KG1 (cell line): Measurements from ENCODE around the gene GABRG3.
"Not testable (repeated sequence)": the region's sequence is repeated elsewhere in the genome, so short reads cannot be mapped to it uniquely, and the experiment has no call there.

Experiments
- DNase-seq: peaks from one replicate; lab custom pipeline; 2025; lab: John Stamatoyannopoulos, UW

GABRG3 gene

DNA sequence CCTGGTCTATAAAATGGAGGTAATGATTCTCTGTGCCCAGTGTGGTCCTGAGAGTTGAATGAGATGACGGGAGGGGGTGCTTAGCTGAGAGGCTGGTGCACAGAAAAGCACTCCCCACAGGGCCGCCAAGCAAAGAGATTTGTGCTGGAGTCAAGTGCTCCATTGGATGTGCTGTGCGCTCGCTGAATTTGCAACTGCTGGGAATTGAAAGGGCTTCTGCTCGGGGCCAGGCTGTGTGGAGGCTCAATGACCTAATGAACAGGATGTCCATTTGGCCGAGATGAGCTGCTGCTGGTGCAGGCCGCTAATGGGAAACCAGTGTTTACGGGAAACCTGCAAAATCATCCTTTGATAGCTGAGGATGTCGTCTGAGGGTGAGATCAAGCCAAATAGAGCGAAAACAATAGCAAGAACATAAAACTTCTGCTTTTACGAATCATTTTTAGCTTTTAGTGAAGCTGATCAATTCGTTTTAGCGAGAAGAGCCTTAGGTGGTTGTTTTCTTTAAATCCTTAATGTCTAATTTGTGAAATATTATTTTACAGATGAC, 211.7 kb downstream of the GABRG3 start:
- no peak for DNase-seq

DNA sequence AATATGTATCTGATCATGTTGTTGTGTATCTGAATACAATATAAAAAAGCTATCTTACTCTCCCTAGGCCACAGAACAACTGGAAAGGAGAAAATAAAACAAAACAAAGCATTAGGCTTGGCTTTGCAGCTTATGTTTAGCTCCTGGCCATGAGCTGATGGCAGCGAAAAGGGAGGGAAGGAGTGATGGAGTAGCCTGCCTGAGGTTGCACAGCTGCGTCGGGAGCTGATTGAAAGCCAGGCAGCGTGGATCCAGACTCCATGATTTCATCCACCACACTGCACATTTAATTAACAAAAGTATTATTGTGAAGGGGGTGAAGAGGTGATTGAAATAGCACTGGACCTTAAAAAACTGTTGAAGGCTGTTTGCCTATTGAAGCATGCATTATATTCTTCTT, 212.2 kb downstream of the GABRG3 start:
- DNase-seq = no peak

DNA sequence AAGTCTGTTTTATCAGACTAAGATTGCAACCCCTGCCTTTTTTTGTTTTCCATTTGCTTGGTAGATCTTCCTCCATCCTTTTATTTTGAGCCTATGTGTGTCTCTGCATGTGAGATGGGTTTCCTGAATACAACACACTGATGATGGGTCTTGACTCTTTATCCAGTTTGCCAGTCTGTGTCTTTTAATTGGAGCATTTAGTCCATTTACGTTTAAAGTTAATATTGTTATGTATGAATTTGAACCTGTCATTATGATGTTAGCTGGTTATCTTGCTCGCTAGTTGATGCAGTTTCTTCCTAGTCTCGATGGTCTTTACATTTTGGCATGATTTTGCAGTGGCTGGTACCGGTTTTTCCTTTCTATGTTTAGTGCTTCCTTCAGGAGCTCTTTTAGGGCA, 220.5 kb downstream of the GABRG3 start:
- not testable (repeated sequence) for DNase-seq

DNA sequence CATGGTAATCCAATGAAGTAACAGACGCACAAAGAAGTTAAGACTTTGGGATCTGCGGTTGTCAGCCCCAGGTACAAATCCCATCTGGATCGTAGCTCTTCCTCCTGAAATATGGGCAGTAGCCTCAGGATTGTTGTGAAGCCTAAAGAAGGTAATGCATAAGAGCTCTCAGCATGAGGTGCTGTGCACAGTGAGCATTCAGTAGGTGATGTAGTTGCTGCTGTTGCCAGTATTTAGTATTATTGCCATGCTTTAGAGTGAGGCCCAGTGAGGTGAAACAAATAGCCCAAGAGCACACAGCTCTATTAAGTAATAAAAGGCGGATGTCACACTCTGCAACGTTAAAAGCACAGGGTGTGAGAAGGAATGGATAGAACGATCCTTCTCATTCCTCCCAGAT, 225.7 kb downstream of the GABRG3 start:
- DNase-seq = no peak

DNA sequence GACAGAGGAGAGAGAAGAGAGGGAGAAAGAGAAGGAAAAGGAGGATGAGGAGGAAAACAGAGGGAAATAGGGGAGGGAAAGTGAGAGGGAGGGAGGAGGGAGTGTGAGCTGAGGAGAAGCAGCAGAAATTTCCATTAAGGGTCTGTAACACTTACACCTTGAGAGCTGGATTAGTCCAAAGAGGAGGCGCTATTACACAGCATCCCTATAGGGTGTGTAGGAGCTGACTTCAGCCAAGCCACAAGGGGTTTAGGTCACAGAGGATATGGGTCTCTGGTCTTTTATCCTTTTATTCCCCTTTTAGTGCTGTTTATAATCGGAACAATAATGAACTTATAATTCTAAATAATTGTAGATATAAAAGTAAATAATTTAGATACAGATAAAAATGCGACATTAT, 230.4 kb downstream of the GABRG3 start:
- no peak for DNase-seq

DNA sequence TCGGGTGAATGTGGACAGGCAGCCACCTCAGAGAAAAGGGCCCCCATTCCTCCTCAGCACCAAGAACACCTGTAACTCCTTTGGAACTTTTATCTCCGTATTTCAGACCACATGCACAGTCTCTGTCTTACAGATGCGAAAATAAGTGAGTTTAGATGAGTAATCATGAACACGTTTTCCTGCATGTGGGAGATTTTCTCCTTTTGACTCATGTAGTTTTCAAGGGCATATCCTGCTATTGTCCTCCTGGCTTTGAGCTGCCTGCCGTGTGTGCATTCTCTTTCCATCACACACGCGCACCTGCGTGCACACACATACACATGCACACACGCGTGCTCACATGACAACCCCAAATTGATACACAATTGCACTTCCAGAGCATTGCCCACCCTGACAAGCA, 239.2 kb downstream of the GABRG3 start:
- no peak for DNase-seq

DNA sequence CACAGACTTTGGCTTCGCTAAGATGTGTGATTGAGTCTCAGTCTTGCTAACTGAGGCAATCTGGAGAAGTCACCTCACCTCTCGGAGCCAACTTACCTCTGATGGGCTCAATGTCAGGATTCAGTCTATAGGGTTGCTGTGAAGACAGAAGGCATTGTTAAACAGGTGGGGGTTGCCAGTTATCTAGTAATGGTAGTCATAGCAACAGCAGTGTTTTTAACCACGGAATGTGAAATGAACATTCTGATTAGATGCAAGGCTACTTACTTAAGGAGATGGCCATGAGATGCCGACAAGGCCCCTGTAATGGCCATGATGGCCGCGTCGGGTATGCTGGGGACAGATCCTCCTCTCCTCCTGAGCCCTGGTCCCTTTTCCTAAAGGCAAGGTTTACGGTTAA, 243.1 kb downstream of the GABRG3 start:
- DNase-seq = no peak

DNA sequence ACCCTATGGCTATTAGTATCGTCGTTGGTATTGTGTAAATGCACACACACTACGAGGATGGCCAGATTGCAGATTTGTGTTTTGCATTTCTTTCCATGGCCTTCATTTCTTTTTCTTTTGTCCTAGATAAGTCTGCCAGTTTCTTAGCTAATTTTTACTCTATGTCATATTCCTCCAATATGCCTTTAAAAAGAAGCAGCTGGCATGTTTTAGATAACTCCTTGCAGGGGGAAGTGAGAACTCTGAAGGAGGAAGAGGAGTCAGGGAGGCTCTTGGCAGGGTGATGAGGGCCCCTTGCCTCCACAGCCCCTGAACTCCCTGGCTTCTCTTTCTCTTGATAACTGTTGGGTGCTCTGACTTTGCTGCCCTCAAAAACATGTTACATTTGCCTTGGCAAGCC, 244.0 kb downstream of the GABRG3 start:
- no peak for DNase-seq

DNA sequence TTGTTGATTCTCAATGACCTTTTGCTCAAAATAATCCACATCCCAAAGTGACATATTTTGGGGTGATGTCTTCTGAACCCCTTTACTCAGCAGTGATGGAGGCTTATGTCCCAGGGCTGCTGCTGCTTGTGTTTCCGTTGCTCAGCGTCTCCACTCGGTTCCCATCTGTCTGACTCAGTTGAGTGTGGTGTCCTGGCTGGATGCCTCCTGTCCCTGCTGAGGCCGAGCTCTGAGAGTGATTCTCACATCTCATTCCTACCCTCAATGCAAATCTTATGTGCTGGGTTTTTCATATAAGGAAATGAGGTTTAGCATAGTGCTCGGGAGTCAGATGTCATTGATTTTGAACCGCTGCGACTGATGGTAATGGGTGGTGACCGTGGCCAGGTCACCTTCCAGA, 247.4 kb downstream of the GABRG3 start:
- no peak for DNase-seq

- DNase-seq = no peak
Measured at GRCh38 chr15:27219636-27220035, 248.7 kb downstream of the GABRG3 start.

- DNase-seq = no peak
Measured at GRCh38 chr15:27220199-27220598, 249.2 kb downstream of the GABRG3 start.

GRCh38 chr15:27222479-27222878, 251.5 kb downstream of the GABRG3 start:
- DNase-seq = no peak

GRCh38 chr15:27223179-27223578, 252.2 kb downstream of the GABRG3 start:
- DNase-seq = no peak

GRCh38 chr15:27231811-27232210, 260.8 kb downstream of the GABRG3 start:
- no peak for DNase-seq

DNA sequence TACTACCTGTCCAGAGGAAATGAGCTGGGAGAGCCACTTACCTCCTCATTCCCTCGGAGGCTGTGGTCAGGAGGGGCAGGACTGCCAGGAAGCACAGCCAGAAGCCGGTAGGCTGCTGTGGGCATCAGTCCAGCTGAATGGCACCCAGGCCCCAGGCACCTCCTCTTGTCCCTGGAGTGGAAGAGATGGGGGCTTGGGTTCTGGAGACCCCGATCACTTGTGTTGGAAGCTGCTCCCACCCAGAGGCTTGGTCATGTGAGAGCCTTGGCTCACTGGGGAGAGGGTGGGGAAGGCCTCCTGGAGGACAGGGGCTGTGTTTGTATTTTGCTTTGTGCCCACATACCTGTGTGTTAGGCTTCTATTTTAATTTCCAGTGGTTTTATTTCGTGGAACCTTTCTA, 261.9 kb downstream of the GABRG3 start:
- no peak for DNase-seq

DNA sequence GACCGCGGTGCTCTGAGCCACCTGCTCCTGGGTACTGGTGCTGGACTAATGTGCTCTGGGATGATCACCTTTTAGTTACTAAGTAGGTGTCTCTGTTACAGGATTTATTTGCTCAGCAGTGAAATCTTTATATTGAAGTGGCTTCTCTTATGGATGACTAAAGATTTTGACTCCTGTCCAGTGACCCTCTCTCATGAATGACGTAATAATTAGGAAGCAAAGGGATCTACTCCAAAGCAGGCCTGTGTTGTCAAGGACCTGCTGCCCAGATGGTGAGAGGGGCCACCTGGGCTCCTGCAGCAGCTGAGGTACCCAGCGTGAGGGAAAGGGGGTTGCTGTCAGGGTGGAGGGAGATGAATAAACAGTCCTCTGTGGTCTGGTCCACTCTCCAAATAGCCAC, 263.6 kb downstream of the GABRG3 start:
- DNase-seq = no peak

DNA sequence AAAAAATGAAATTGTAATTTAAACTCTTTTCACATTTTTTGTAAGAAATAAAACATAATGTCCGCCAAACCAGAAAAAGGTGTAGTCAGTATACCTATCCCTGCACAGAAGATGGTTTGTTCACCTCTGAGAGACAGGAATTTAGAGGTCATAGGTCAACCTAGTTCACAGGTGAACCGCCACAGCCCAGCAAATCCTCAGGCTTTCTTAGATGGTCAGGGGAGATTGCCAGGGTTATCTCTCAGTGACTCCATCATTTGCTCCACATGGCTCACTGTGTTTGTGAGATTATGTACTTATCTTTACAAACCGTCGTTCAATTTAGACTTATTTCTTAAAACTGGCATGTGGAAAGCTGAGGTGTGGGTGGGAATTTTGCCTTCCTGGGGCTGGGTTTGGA, 264.2 kb downstream of the GABRG3 start:
- DNase-seq = no peak

- no peak for DNase-seq
Measured at GRCh38 chr15:27235681-27236080, 264.7 kb downstream of the GABRG3 start.

DNA sequence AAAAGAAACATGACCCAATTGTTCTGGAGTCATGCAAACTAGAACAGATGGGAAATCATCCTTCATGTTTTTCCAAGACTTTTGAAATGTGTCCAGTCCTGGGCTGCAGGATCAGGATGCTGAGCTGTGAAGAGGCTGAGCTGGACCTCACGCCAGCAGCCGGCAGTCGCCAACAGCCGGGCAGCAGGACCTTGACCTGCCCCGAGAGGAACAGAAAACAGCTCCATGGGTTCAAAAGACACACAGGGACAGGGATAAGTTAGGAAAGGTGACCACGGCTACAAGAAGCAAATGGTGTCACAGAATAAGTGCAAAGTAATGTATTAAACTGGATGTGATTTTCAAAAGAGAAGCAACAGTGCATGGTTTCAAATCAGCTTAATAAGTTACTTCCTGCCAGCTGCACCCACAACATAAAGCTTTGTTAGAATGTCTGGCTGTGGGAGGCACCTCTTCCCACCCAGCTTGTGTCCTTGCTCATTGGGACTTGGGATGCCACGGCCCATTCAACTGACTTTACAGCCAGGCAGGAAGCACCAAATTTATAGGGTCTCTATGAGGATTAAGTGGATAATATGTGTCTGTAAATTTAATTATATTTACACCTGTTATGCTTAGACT, 266.4 kb downstream of the GABRG3 start:
- no peak for DNase-seq

DNA sequence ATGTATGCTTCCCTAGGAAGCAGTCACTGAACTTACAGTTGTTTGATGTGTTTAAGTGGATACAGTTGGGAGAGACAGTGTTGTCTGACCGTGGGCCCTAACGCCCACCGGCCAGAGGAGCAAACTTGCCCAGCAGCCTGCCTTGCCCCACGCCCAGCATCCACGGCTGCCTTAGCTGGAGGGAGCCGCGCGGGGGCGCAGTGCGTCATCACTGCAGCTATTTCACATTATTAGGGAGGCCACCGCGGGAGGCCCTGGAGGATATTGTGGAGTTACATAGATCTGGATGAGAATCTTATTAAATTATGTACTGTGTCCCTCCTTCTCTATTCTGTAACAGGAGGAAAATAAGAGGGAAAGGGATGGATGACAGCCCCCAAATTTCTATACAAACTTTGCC, 267.2 kb downstream of the GABRG3 start:
- DNase-seq = no peak

GRCh38 chr15:27238707-27239423, 267.9 kb downstream of the GABRG3 start:
- DNase-seq = no peak

GRCh38 chr15:27241943-27242342, 271.0 kb downstream of the GABRG3 start:
- no peak for DNase-seq

DNA sequence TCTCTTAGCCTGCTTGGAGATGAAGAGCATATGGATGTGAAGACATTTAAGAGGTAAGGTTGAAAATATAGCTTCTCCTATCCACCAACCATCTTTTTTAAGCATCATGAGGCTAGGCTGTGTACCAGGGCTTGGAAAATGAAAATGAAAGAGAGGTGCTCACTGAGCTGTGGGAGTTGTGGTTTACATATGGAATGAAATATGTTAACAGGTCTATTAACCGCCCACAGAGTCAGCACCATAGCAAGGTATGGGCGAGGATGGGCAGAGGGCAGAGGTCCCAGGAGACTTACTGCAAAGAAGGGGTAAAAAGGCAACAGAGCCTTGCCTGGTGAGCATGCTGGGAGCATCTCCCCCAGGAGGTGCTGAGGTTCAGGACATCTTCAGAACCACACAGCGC, 273.1 kb downstream of the GABRG3 start:
- DNase-seq = no peak

GRCh38 chr15:27248251-27248650, 277.3 kb downstream of the GABRG3 start:
- DNase-seq = no peak
